Stimulated activated naive CD4-positive, alpha-beta T cell treated with Interleukin-2 at 50 U/mL for 16 hours (primary cell): ENCODE results near the gene EEPD1.
"Not testable (repeated sequence)": the region's sequence is repeated elsewhere in the genome, so short reads cannot be mapped to it uniquely, and the experiment has no call there.

ENCODE experiments used
- DNase-seq: peaks from one replicate; lab custom pipeline; 2025; lab: John Stamatoyannopoulos, UW

The EEPD1 gene

GRCh38 chr7:36216063-36216684 lies 63.1 kb downstream of the EEPD1 start:
- DNase-seq: no peak

GRCh38 chr7:36217211-36217960 lies 64.3 kb downstream of the EEPD1 start:
- DNase-seq: no peak

- no peak for DNase-seq
Observed at GRCh38 chr7:36217961-36218284, 64.9 kb downstream of the EEPD1 start.

- no peak for DNase-seq
Observed at GRCh38 chr7:36219429-36219828, 66.4 kb downstream of the EEPD1 start.

GRCh38 chr7:36223851-36224250 lies 70.8 kb downstream of the EEPD1 start:
- DNase-seq: no peak

GRCh38 chr7:36224934-36225858 lies 72.1 kb downstream of the EEPD1 start:
- no peak for DNase-seq

- DNase-seq: no peak
Observed at GRCh38 chr7:36226151-36226550, 73.1 kb downstream of the EEPD1 start.

GRCh38 chr7:36227223-36227622 lies 74.2 kb downstream of the EEPD1 start:
- DNase-seq: no peak

GRCh38 chr7:36228039-36228438 lies 75.0 kb downstream of the EEPD1 start:
- no peak for DNase-seq

GRCh38 chr7:36231406-36231805 lies 78.4 kb downstream of the EEPD1 start:
- no peak for DNase-seq

GRCh38 chr7:36232555-36232954 lies 79.5 kb downstream of the EEPD1 start:
- DNase-seq: no peak

GRCh38 chr7:36232971-36233550 lies 80.0 kb downstream of the EEPD1 start:
- DNase-seq: no peak

GRCh38 chr7:36236073-36236472 lies 83.0 kb downstream of the EEPD1 start:
- no peak for DNase-seq

- DNase-seq: no peak
Observed at GRCh38 chr7:36238138-36238537, 85.1 kb downstream of the EEPD1 start.

GRCh38 chr7:36243356-36243755 lies 90.3 kb downstream of the EEPD1 start:
- DNase-seq: not testable (repeated sequence)

GRCh38 chr7:36244001-36244400 lies 90.9 kb downstream of the EEPD1 start:
- DNase-seq: not testable (repeated sequence)

- no peak for DNase-seq
Observed at GRCh38 chr7:36244429-36244828, 91.4 kb downstream of the EEPD1 start.

- no peak for DNase-seq
Observed at GRCh38 chr7:36245684-36246299, 92.7 kb downstream of the EEPD1 start.

GRCh38 chr7:36249091-36249490 lies 96.0 kb downstream of the EEPD1 start:
- DNase-seq: no peak

GRCh38 chr7:36253699-36254098 lies 100.6 kb downstream of the EEPD1 start:
- DNase-seq: no peak

- DNase-seq: not testable (repeated sequence)
Observed at GRCh38 chr7:36258510-36259259, 105.6 kb downstream of the EEPD1 start.
